Embryonic facial prominence (tissue), 1 donor: ENCODE measurements around the gene COL4A6.
"Not testable (repeated sequence)": the region's sequence is repeated elsewhere in the genome, so short reads cannot be mapped to it uniquely, and the experiment has no call there.

Source experiments
- DNase-seq: peaks from one replicate; pipeline ENCODE4 v3.0.0-alpha.2; 2016; ENCODE audit errors: extremely low spot score

The COL4A6 gene

DNA sequence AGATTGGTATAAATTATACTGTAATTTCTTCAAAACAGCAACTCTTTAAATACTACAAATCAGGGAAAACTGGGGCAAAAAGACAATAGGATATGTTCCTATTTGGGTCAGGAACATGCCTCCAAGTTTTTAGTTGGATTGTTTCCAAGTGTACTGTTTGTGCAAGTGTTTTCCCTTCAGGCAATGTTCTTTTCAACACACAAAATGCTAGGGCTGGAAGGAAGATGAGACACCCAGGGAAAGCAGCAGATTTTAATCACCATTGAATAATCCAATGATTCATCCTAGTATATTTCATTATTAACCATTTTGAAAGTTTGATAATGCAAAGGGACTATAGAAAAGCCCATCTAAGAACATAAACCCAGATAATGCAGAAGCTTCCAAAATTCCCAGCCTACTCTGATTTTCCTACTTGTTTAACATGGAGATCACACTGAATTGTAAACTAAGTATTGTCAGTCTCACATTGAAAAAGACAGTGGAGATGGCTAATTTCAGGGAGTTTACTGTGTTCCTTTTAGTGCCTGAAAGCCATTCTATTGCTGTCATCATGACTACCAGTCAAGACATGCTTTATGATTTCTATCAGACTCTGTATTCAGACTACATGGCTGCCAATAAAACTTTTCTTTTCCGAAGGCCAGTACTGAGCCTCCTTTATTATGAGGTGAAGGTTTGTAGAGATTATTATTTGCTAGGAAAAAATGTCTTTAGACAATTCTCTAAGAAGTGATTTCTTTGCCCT, 38.6 kb downstream of the COL4A6 start:
- DNase-seq, result no peak

DNA sequence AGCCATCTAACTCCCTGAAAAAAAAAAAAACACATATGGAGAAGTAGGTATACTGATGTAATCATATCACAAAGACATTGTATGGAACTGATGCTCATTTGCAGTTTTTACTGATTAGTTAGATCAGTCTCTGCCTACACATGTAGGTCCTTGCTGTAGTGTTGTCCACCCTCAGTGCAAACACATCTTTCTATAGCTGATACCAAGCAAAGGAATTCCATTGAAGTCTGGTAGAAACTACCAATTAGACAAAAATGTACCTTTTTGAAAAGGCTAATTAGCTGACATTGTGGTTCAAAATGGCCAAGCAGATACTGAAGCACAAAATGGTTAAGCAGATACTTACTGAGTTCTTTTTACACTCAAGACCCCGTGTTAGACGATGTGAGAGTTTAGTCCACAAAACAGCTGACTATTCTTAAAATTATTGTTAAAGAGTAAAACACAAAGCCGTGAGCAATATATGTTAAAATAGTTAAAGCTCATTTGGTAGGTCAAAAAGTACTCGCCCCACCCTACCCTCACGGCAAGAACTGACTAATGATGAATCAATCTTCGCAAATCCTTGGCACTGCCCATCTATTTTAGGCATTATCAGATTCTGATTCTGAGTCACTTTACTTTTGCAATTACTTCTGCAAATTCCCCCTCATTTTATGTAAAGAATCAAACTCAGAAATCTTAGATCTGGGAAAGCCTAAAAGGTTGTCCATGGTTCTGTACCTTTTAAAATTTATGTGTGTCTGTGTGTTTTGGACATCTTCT, 40.4 kb downstream of the COL4A6 start:
- no peak for DNase-seq

DNA sequence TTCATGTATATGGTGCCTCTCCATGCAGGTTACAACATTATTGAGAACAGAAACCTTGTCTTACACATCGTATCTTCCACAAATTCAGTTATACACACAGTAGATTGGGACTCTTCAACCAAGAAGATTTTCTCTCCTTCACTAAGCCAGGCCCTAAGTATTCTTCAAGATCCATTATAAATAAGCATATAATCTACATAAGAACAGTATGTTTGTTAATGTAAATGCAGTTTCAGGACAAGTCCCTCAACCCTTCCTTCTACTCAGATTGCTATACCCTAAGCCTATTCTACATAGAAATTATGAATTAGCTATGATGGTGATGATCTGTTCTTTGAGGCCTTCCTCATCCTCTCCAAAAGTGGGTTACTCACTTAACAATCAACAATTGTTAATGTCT, 41.2 kb downstream of the COL4A6 start:
- DNase-seq, result no peak

DNA sequence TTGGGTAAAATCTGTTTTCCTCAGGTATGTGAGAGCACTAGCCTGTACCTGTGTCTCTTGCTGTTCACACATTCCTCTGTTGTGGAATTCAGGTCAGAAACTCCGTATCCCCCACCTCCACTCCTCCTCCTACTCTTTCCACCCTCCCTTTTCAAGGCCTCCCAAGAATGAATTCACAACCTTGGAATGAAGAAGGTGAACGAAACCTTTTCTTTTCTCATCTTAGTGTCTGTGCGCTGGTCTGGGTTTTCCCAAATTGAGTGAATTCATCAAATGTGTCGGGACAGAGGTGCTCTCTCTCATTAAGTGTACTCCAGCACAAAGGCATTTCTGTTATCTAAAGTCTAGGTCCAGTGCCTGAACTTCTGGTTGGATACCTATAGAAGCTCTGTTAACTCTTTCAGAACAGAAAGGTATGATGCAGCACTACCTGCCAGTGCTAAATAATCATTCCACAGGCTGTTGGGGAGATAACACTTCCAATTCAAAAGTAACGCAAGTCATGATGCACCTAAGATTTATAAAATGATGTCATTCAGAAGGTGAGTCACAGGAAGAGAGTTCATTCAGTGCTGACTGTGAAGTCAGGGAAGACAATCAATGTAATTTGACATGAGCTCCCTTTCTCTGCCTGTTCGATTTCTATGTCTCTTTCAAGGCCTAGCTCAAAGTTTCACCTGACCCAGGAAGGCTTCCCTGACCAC, 41.9 kb downstream of the COL4A6 start:
- no peak for DNase-seq

DNA sequence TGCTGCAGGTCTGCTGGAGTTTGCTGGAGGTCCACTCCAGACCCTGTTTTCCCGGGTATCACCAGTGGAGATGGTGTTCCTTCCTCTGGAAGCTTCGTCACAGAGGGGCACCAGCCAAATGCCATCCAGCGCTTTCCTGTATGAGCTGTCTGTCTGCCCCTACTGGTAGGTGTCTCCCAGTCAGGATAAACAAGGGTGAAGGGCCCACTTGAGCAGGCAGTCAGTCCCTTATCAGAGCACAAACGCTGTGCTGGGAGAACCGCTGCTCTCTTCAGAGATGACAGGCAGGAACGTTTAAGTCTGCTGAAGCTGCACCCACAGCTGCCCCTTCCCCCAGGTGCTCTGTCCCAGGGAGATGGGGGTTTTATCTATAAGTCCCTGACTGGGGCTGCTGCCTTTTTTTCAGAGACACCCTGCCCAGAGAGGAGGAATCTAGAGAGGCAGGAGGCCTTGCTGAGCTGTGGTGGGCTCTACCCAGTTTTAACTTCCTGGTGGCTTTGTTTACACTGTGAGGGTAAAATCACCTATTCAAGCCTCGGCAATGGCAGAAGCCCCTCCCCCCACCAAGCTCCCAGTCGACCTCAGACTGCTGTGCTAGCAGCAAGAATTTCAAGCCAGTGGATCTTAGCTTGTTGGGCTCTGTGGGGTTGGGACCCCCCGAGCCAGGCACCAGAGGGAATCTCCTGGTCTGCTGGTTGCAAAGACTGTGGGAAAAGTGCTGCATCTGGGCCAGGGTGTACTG, 47.1 kb downstream of the COL4A6 start:
- not testable (repeated sequence) for DNase-seq

DNA sequence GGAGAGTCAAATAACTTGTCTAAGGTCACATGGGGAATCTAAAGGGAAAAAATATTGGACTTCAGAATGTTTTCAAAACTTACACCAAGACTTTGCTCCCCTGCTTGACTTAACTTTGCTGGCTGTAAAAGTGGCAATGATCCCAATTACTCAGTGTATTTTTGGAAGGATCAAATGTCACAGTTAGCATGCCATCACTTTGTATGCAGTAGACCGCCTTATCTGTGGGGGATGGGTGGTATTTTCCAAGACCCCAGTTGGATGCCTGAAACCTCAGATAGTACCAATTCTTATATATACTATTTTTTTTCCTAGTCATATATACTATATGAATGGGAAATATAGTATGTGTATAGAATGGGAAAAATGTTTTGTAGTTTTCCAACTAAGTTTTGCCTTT, 53.4 kb downstream of the COL4A6 start:
- no peak for DNase-seq

DNA sequence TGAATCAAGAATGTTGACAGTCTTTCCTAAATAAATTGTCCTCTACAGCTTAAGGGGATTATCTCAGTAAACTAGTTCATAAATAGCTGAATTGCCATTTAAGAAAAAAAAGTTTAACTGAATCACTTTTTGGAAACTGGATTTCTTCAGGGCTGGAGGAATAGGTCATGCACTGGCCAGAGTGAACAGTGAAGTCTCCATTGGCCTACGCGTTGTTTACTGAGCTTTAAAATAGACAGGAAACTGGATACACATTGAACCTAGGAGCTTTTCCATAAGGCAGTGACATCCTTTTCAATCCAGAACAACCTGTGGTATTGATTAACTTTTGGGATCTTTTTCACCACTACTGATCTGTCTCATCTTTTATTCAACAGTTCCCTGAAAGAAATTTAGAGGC, 58.0 kb downstream of the COL4A6 start:
- no peak for DNase-seq

DNA sequence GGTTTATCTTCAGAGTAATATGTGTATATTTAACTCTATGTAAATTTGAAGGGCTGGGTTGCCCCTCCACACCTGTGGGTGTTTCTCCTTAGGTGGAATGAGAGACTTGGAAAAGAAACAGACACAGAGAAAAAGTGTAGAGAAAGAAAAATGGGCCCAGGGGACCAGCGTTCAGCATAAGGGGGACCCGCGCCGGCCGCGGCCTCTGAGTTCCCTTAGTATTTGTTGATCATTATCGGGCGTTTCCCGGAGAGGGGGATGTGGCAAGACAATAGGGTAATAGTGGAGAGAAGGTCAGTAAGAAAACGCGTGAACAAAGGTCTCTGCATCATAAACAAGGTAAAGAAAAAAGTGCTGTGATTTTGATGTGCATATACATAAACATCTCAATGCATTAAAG, 61.4 kb downstream of the COL4A6 start:
- not testable (repeated sequence) for DNase-seq

DNA sequence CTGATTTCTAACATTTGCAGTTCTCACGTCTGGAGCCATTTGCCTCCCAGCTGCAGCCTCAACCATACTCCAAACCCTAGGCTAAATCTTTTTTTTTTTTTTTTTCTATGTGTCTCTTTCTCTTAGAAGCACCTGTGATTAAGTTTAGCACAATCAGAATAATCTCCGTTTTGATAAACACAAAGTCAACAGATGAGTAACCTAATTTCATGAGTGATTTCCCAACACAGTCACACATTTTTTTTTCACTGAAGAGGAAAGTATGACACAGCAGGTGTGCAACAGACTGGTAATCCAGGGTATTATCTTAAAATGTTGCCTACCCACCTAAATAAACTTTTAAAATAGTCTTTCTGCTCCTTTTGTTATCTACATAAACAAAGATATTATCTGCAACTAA, 62.6 kb downstream of the COL4A6 start:
- DNase-seq, result not testable (repeated sequence)

DNA sequence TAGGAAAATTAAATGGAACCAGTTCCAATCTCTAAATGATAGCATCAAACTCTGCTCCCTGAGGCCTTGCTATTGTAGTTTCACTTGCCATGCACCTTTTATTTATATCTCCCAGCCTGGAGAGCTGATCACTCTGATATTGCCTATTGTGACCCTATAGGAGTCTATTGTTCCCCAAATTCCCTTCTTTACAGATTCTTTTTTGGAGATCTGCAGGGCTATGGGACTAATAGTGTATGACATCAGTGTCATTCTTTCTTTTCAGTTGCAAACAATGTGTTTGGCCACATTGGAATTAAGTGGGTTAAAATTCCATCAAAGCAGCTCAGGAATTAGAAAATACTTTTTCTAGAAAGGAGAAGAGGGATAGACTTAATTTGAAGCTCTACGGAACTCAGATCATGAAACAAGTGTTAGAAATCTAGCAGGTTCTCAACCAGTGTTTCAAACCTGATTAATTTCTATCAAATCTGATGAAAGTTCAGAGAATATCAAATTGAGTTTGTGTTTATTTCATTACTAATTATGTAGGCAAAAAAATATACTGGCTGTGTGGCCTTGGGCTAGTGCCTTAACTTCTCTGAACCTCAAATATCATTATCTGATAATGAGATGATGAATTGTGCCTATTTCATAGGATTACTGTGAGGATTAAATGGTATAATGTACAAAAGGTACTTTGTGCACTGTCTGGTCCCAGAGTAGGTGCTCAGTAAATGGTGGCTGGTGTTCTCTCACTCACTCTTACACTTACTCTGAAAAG, 71.4 kb downstream of the COL4A6 start:
- DNase-seq, result no peak

DNA sequence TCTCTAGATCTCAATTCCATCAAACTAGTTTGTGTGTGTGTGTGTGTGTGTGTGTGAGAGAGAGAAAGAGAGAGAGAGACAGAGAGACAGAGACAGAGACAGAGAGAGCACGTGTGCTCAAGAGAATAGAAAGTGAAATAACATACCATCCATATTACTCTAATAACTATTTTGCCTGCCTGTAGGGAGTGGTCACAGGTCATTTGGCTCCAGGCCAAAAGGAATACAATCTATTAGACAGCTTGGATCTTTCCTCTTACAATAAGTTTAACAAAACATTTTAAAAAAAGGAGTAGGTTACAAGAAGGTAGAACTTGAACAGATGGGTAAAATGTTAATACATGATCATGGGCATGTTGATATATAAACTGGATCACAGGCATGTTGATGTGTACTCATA, 76.2 kb downstream of the COL4A6 start:
- no peak for DNase-seq

DNA sequence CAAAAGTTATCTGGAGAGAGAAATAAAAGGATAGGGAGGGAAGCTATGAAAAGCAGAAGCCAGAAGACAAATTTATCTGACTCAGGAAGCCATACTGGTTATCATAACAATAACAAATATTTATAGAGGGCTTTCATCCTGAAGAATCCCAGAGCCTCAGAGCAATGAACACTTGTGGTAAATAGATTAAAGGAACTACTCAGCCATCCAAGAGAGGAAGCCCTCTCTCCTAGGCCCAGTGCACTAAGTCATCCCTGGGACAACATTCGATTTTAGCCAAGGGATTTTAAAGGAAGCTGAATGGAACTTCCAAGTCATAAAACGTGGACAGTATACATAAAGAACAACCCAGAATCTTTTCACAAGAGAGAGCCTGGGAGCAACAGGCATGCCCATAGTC, 76.9 kb downstream of the COL4A6 start:
- DNase-seq, result no peak

DNA sequence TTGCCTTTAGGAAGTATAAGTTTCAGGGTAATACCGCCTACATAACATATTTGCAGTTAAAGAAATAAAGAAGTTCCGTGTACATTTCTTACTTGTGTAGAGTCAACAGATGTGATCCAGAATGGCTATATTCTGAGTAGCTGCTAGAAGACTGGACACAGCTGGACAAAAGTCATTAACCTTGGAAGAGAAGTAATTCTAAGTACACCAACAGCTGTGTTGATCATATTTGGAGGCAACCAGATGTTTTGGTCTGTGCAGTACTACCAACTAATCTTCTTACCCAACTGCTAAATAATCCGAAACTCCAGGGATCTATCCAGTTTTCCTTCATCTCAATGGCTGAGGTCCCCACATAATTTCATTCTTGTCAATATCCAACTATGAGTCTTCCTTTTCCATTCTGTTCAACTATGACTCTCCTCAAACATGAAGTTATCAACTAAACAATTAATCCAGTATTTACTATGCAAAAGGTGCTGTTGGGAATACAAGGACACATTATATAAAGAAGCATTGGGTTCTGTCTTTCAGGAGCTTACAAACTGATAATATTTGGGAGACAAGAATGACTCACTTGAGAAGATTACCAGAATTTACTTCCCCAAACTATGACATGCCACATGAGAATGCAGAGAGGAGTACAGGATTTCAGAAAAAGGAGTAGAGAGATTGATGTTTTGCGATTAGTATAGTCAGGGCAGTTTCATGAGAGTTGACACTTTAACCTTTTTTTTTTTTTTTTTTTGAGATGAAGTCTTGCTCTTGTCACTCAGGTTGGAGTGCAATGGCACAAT, 78.2 kb downstream of the COL4A6 start:
- no peak for DNase-seq

DNA sequence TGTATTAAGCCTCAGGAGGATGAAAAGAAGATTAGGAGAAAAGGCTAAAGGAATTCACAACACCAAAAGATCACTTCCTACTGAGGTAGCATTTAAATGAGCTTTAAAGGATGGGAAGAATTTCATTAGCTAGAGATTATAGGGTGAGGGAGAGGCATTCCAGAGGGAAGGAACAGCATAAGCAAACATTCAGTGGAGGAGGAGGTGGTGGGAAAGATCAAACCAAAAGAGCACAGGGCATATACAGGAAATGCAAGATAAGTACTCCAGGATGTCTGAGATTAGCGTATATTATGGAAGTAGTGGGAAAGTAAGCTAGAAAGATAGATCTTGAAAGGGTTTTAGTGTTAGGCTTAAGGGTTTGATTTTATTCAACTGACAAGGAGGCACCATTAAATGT, 84.8 kb downstream of the COL4A6 start:
- no peak for DNase-seq

DNA sequence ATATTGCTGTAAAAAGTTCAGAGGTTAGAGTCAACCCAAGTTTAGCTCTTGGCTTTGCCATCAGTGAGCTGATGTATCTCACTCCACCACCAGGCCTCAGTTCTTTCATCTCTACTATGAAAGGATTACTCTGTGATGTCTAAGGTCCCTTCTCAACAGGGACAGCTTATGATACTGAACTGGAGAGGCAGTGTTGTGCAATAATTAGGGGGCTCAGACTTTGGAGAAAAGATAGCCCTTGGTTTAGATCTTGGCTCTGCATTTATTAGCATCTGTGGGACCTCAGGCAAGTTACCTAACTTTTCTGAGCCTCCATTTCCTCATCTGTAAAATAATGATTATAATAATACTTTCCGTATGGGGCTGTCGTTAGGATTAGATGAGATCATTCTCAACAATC, 89.0 kb downstream of the COL4A6 start:
- DNase-seq, result no peak

DNA sequence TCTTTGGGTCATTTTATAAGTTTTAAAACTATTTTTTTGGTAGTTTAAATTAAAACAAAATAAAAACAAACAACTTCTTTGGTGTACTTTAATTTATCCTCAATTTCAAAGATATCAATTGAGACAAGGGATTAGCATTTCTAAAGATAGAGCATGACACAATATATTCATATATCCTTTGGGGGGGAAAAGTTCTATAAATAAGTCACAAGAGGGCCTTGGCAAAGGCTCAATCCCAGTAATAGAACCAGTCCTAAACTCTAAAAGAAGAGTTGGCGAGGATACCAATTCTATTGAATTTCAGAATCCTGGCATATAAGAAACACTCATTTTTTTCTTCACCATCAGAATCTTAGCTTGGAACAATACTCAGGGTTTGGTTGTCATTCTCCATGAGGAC, 89.7 kb downstream of the COL4A6 start:
- no peak for DNase-seq

DNA sequence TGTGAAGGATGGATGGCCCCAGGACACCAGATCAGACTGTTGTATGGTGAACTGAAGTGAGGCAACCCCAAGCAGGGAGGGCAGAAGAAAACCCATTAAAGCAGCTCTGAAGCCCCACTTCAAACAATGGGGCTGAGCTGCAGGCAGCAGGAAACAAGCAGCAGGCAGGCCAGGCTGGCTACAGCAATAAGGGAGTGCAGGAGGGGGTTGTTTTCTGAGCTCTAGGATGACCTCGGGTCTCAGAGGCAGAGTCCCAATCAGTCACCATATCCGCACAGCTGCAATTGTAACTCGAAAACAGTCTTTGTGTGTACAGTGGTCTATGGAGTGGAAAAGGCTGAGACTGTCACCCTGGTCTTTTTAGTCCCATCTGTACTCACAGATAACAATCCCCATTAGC, 90.4 kb downstream of the COL4A6 start:
- no peak for DNase-seq

DNA sequence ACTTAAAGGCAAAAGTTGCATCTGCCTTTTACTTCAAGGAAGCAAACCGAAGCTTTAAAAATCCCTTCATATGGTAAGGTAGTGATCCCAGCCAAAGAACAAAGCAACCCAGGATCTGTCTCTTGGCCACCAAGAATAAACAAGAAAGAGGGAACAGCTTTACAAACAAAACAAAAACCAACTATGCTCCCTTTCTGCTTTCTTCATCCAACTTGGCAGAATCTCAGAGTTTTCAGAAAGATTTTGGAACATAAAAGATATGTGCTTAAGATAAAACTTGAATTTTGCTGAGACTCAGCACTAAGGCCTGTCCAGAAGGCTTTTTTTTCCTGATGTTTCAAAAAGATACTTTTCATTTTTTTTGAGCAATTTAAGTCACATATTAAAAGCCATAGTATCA, 94.0 kb downstream of the COL4A6 start:
- no peak for DNase-seq

DNA sequence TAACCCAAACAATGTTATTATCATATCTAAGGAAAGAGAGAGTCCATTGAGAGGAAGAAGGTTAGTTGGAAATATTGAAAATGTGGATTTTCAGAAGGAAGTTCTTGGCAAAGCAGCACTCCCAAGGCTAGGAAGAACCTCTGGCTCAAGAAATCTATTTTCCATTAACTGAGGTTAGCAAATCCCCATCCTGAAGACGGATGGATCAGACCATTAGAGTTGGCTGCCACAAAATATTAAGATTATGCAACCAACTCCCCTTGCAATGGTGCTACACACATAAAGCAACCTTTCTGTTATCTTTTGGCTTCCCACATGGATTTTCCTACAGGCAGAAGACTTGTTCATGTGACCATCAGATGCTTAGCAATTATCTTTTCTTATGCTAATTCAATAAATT, 96.3 kb downstream of the COL4A6 start:
- DNase-seq, result no peak

DNA sequence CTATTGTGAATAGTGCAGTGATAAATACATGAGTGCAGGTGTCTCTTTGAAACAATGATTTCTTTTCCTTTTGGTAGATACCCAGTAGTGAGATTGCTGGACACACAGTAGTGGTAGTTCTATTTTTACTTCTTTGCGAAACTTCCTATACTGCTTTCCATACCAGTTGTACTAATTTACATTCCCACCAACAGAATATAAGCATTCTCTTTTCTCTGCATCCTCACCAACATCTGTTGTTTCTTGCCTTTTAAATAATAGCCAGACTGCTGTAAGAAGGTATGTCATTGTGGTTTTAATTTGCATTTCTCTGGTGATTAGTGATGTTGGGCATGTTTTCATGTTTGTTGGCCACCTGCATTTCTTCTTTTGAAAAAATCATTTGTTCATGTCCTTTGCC, 105.9 kb downstream of the COL4A6 start:
- DNase-seq, result no peak
